Lower lobe of right lung (tissue), 2 donors: ENCODE results near the gene RAB39A. TPM values are rescaled to one million over a fixed set of nuclear protein-coding genes. Genes with fewer than 3 reads are reported as not detected.
A peak's percentile ranks its signal among the peaks of the same experiment; 100 is the strongest.
"Not testable (repeated sequence)": the region's sequence is repeated elsewhere in the genome, so short reads cannot be mapped to it uniquely, and the experiment has no call there.

Experiments
- ATAC-seq, 2 donors: fragments of 200-7000 bp; cut with Tn5 transposase; one replicate each; pipeline ENCODE4 v1.9.1; 2020 to 2022; ENCODE audit warnings: mild to moderate bottlenecking in 2 of 2, moderate library complexity in 2 of 2
- DNase-seq: peaks from one replicate; pipeline ENCODE4 v3.0.0-alpha.2; 2020
- H3K27ac ChIP-seq: fragments of 200-600 bp; one replicate; pipeline ENCODE4 v1.8.0; 2022
- H3K27me3 ChIP-seq: fragments of 200-600 bp; one replicate; pipeline ENCODE4 v1.8.0; 2022; ENCODE audit warnings: low read depth
- H3K36me3 ChIP-seq: fragments of 200-600 bp; one replicate; pipeline ENCODE4 v1.8.0; 2022; ENCODE audit warnings: mild to moderate bottlenecking
- H3K4me1 ChIP-seq: fragments of 200-600 bp; one replicate; pipeline ENCODE4 v1.8.0; 2022
- H3K4me3 ChIP-seq: fragments of 200-600 bp; one replicate; pipeline ENCODE4 v1.8.0; 2022; ENCODE audit warnings: mild to moderate bottlenecking
- H3K9me3 ChIP-seq: fragments of 200-600 bp; one replicate; pipeline ENCODE4 v1.8.0; 2022
- intact Hi-C: fragments of 100-400 bp; cut with DNase I; formaldehyde crosslinking; loops from one replicate; pipeline ENCODE4 v1.11.0; 2022
- long read RNA-seq: library from polyadenylated mRNA; unstranded; transcript quantifications from one replicate; pipeline ENCODE4 v2.0.0, GENCODE V29; 2021
- total RNA-seq: library from RNA; stranded (reverse); fragmentation: NEBNext Ultra II Directional; extraction: Animal tissue kit (Norgen Biotek cat#: 25700); gene quantifications from one replicate; pipeline ENCODE4 v1.2.1, GENCODE V29; 2021
- TF ChIP-seq, protein P1 (sequence below): fragments of 200-600 bp; IDR thresholded peaks from one replicate; pipeline ENCODE4 v1.8.0; 2022; ENCODE audit warnings: antibody characterized with exemption, mild to moderate bottlenecking
- donor health status: DM: no; HTN: yes; CAD: no; lungs with severe emphysema.

The RAB39A gene, protein sequence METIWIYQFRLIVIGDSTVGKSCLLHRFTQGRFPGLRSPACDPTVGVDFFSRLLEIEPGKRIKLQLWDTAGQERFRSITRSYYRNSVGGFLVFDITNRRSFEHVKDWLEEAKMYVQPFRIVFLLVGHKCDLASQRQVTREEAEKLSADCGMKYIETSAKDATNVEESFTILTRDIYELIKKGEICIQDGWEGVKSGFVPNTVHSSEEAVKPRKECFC
- total RNA-seq, result 3.1 TPM
- long read RNA-seq, partial matches to known transcripts, result 0 of 1 reads
- long read RNA-seq, other reads (novel, unspliced or antisense), result 1 of 1 reads

DNA sequence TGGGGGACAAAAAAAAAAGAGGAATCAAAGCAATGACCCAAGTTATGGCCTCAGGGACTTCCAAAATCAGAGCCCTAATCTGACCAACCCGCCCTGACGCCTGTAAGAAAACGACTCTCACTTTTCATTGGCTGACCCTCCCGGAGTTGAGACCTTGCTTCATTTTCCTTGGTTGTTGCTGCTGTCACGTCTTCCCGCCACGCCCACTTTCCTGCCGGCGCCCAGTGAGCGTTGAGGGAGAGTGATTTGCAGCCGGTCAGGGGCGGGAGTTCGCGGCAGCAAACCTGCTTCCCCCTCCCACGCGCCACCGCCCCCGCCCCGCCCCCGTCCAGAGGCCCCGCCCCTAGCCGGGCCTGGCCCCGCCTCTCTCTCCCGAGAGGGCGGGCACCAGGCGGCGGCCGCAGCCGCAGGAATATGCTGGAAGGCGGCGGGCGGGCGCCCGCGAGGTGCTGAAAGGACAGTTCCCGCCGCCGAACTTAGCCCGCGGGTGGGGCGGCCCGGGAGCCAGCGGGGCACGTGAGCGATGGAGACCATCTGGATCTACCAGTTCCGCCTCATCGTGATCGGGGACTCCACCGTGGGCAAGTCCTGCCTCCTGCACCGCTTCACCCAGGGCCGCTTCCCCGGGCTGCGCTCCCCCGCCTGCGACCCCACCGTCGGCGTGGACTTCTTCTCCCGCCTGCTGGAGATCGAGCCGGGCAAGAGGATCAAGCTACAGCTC is at the start of gene RAB39A:
Gene RAB39A (plus strand): TSS at position 403 of the 721 bp plus-strand sequence. CDS start 121 bp downstream, at position 524.
- Histone ChIP-seq H3K9me3 (no peaks in the 10 kb centered on the region), H3K27ac (peak within 1 kb of the TSS; percentile 39), H3K4me3 (peak within 1 kb of the TSS; percentile 62), H3K36me3 (no peaks in the 10 kb centered on the region), H3K27me3 (peaks cover 17% of the 10 kb centered on the region), H3K4me1 (peaks cover 9% of the 10 kb centered on the region)
- ATAC-seq, result peak; percentile 97 to 99
- intact Hi-C loops, result no loop called here
- peak; percentile 93 for DNase-seq
- TF ChIP-seq, protein P1, sequence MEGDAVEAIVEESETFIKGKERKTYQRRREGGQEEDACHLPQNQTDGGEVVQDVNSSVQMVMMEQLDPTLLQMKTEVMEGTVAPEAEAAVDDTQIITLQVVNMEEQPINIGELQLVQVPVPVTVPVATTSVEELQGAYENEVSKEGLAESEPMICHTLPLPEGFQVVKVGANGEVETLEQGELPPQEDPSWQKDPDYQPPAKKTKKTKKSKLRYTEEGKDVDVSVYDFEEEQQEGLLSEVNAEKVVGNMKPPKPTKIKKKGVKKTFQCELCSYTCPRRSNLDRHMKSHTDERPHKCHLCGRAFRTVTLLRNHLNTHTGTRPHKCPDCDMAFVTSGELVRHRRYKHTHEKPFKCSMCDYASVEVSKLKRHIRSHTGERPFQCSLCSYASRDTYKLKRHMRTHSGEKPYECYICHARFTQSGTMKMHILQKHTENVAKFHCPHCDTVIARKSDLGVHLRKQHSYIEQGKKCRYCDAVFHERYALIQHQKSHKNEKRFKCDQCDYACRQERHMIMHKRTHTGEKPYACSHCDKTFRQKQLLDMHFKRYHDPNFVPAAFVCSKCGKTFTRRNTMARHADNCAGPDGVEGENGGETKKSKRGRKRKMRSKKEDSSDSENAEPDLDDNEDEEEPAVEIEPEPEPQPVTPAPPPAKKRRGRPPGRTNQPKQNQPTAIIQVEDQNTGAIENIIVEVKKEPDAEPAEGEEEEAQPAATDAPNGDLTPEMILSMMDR, result no peak

DNA sequence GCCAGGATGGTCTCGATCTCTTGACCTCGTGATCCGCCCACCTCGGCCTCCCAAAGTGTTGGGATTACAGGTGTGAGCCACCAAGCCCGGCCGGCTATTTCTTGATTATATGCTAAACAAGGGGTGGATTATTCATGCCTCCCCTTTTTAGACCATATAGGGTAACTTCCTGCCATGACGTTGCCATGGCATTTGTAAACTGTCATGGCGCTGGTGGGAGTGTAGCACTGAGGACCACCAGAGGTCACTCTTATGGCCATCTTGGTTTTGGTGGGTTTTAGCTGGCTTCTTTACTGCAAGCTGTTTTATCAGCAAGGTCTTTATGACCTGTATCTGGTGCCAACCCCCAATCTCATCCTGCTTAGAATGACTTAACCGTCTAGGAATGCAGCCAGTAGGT is 46.8 kb upstream of the RAB39A start:
- not testable (repeated sequence) for ATAC-seq, H3K27ac ChIP-seq

DNA sequence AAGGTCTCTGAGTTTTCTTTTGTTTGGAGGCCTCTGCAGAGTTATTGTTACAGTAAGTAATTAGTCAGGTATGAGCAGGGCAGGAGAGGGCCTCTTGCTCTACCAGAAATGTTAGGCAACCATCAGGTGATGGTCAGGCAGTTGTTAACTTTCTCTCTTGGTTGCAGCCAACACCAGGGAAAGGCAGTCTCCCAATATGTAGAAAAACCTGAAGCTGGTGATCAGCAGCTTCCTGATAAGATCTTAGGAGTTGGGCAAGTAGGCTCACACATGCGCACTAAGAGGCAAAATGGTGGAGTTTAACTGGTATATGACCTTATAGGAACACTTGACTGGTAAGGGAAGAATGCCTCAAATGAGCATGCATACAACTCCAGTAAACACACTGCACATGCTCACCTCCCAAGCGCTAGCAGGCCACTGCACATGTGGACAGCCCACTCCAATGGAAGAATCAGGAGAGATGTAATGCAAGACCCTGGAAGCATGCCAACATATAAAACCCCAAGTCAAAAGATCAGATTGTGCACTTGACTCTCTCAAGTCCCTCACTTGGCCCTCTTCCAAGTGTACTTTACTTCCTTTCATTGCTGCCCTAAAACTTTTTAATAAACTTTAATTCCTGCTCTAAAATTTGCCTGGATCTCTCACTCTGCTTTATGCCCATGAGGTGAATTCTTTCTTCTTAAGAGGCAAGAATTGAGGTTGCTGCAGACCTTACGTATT is 46.0 kb upstream of the RAB39A start:
- H3K4me1 ChIP-seq, result no peaks in the 10 kb centered on the region
- DNase-seq (no peak), ATAC-seq (no peak)
- TF ChIP-seq, protein P1, result no peak
- no peaks in the 10 kb centered on the region for H3K9me3 ChIP-seq
- intact Hi-C loops, result no loop called here
- no peaks in the 10 kb centered on the region for H3K27me3 ChIP-seq
- H3K4me3 ChIP-seq, result no peak overlapping the region
- no peak overlapping the region for H3K27ac ChIP-seq
- H3K36me3 ChIP-seq, result no peaks in the 10 kb centered on the region

More for the DNA sequence above, 46.8 kb upstream of the RAB39A start:
- H3K4me3 ChIP-seq, H3K9me3 ChIP-seq, H3K4me1 ChIP-seq, H3K27me3 ChIP-seq, DNase-seq, H3K36me3 ChIP-seq, intact Hi-C loops: not testable (repeated sequence)

DNA sequence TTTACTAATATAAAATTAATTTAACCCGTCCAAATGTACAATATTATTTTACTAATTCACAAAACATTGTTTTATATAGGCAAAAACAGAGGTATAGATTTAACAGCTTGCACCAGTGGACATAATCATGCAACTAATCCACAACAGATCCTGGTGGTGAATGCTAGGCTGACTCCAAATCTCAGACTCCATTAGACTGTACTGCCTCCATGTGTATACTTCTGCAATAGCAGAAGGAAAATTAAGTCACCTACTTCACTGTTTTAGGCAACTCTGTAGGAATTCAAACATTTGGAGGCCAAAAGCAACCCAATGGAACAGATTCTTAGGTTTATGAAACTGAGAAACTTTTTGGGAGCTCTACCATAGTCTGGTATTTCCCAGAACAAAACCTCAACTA is 30.0 kb upstream of the RAB39A start:
- ATAC-seq, result peak in 1 of 2 donors; percentile 49
- H3K27ac ChIP-seq, result no peak overlapping the region

DNA sequence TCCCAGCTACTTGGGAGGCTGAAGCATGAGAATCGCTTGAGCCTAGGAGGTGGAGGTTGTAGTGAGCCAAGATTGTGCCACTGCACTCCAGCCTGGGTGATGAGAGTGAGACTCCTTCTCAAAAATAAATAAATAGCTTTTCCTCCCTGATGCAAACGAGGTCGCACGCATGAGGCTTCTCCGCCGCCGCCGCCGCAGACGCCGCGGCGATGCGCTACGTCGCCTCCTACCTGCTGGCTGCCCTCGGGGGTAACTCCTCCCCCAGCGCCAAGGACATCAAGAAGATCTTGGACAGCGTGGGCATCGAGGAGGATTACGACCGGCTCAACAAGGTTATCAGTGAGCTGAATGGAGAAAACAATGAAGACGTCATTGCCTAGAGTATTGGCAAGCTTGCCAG is 20.0 kb upstream of the RAB39A start:
- DNase-seq, result no peak
- no peaks in the 10 kb centered on the region for H3K27me3 ChIP-seq
- H3K27ac ChIP-seq, result no peak overlapping the region
- H3K4me1 ChIP-seq, result no peaks in the 10 kb centered on the region
- no peaks in the 10 kb centered on the region for H3K9me3 ChIP-seq
- no peak for ATAC-seq
- H3K4me3 ChIP-seq, result no peak overlapping the region
- intact Hi-C loops, result no loop called here
- TF ChIP-seq, protein P1, result no peak
- no peaks in the 10 kb centered on the region for H3K36me3 ChIP-seq

More for the DNA sequence above, 30.0 kb upstream of the RAB39A start:
- TF ChIP-seq, protein P1, result peak; percentile 41
- Histone ChIP-seq H3K27me3 (no peaks in the 10 kb centered on the region), H3K9me3 (no peaks in the 10 kb centered on the region), H3K4me3 (no peak overlapping the region), H3K4me1 (no peaks in the 10 kb centered on the region), H3K36me3 (no peaks in the 10 kb centered on the region)
- intact Hi-C loops, result no loop called here
- DNase-seq, result no peak

DNA sequence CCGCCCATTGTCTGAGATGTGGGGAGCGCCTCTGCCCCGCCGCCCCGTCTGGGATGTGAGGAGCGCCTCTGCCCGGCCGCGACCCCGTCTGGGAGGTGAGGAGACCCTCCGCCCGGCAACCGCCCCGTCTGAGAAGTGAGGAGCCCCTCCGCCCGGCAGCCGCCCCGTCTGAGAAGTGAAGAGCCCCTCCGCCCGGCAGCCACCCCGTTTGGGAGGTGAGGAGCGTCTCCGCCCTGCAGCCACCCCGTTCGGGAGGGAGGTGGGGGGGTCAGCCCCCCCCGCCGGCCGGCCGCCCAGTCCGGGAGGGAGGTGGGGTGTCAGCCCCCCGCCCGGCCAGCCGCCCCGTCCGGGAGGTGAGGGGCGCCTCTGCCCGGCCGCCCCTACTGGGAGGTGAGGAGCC is 15.8 kb upstream of the RAB39A start:
- H3K36me3 ChIP-seq, H3K27me3 ChIP-seq, H3K27ac ChIP-seq, H3K9me3 ChIP-seq, H3K4me1 ChIP-seq, ATAC-seq, H3K4me3 ChIP-seq, DNase-seq, intact Hi-C loops: not testable (repeated sequence)
